Muscle layer of duodenum (tissue), 2 donors: ENCODE measurements around the gene SHLD2.
"Not testable (repeated sequence)": the region's sequence is repeated elsewhere in the genome, so short reads cannot be mapped to it uniquely, and the experiment has no call there.

Experiments
- H3K27ac ChIP-seq: one replicate; pipeline ENCODE4 v1.7.0; 2013; ENCODE audit warnings: mild to moderate bottlenecking, low read length
- H3K27me3 ChIP-seq: one replicate; pipeline ENCODE4 v1.7.0; 2013; ENCODE audit warnings: low read depth, mild to moderate bottlenecking, control low read depth, low read length
- H3K36me3 ChIP-seq, 2 donors: one replicate each; pipeline ENCODE4 v1.7.0; 2013; ENCODE audit warnings: low read length in 2 of 2, control low read depth in 1 of 2, mild to moderate bottlenecking in 1 of 2; ENCODE audit not compliant: insufficient read depth in 2 of 2, control insufficient read depth in 1 of 2
- H3K4me1 ChIP-seq, 2 donors: one replicate each; pipeline ENCODE4 v1.7.0; 2013; ENCODE audit warnings: low read length in 2 of 2, mild to moderate bottlenecking in 2 of 2, control low read depth in 1 of 2, moderate library complexity in 1 of 2; ENCODE audit not compliant: insufficient read depth in 2 of 2, control insufficient read depth in 1 of 2
- H3K4me3 ChIP-seq, 2 donors: one replicate each; pipeline ENCODE4 v1.7.0; 2013; ENCODE audit warnings: low read length in 2 of 2, low read depth in 1 of 2, mild to moderate bottlenecking in 1 of 2
- H3K9me3 ChIP-seq, 2 donors: one replicate each; pipeline ENCODE4 v1.7.0; 2013; ENCODE audit warnings: low read length in 2 of 2, control low read depth in 1 of 2, mild to moderate bottlenecking in 1 of 2; ENCODE audit not compliant: control insufficient read depth in 1 of 2
- donor health status: healthy.

Gene SHLD2

DNA sequence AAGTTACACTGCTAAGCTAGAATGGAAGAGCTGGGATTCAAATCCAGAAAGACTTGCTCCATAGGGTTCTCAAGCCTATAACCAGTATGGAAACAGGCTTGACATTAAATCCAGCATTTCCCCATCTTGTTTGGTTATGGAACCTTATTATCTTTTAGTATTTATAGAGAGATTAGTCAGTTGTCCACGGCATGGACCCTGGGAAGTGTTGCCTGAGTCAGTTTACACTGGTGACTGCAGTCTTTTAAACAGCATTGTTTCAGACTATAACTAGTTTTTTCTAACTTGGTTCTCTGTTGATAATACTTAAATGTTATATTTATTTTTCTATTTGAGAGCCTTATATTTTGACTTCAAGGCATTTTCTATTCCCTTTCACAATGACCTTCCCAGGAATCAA, 23.1 kb downstream of the SHLD2 start:
- H3K4me1 ChIP-seq, H3K4me3 ChIP-seq, H3K36me3 ChIP-seq, H3K27me3 ChIP-seq, H3K27ac ChIP-seq, H3K9me3 ChIP-seq: not testable (repeated sequence)

DNA sequence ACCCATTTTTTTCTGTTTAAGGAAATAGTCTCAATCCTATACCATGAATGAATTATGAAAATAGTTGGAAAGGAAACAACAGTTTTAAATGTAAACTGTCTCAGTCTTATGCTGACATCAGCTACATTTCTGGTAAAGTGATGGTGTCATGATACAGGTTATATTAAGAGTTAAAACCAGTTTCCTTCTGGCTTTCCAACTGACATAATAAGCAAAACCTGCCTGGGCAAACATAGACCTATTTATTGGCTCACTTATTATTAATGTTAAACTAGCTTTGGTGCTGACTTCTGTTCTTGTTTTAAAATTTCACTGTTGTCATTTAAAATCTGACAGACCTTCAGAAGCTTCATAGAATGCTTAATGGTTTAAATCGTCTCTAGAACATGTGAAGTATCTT, 24.0 kb downstream of the SHLD2 start:
- not testable (repeated sequence) for H3K4me3 ChIP-seq, H3K4me1 ChIP-seq, H3K27ac ChIP-seq, H3K9me3 ChIP-seq, H3K36me3 ChIP-seq, H3K27me3 ChIP-seq

DNA sequence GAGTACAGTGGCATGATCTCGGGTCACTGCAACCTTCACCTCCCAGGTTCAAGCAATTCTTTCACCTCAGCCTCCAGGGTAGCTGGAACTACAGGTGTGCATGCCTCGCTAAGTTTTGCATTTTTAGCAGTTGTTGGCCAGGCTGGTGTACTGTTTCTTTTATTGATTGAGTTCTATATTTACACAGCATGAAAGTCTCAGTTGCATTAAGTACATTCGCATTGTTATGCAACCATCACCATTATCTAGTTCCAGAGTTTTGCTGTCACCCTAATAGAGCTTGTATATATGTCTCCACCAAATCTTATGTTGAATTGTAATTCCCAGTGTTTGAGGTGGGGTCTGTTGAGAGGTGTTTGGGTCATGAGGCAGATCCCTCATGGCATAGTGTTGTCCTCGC, 28.3 kb downstream of the SHLD2 start:
- not testable (repeated sequence) for H3K27ac ChIP-seq, H3K27me3 ChIP-seq, H3K36me3 ChIP-seq, H3K9me3 ChIP-seq, H3K4me3 ChIP-seq, H3K4me1 ChIP-seq

DNA sequence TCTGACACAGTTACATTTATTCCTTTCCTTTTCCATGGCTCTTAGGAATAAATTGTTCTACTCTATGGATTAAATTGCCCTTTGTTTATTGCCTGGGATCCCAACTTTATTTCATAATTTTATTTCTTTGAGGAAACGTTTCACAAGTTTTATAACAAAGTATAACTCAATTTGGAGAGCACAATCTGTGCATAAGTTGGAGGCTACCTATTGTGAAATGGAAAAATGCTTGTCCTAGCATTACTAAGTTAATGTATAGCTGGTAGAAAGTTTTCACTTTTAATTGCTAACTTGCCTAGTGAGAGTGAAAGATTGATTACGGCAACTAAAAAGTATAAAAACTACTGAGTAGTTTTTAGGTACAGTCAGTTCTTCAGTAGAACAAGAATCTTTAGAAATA, 32.0 kb downstream of the SHLD2 start:
- H3K27me3 ChIP-seq, H3K36me3 ChIP-seq, H3K27ac ChIP-seq, H3K4me3 ChIP-seq, H3K4me1 ChIP-seq, H3K9me3 ChIP-seq: not testable (repeated sequence)

DNA sequence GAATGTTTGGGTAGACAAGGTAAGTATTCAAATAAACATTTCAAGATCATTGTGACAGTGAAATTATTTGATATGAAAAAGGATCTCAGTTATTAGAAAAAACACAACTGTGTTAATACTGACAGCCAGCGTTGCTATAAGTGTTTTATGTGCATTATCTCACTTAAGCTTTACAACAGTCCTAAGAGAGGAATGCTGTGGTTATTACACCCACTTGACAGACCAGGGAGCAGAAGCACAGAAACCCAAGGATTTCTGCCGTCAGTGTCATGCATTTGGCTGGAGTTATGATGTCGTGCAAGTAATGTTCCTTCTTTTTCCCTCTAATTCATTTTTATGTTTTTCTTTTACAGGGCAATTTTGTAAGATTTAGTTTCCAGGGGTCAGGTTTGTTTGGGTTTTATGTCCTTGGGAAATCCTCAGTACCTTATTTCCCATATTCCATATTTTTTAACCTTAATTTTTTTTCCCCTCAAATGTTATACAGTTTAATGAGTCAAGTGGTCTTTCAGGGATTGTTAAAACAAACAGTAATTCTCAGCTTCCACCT, 32.7 kb downstream of the SHLD2 start:
- not testable (repeated sequence) for H3K36me3 ChIP-seq, H3K27me3 ChIP-seq, H3K9me3 ChIP-seq, H3K4me1 ChIP-seq, H3K27ac ChIP-seq, H3K4me3 ChIP-seq

DNA sequence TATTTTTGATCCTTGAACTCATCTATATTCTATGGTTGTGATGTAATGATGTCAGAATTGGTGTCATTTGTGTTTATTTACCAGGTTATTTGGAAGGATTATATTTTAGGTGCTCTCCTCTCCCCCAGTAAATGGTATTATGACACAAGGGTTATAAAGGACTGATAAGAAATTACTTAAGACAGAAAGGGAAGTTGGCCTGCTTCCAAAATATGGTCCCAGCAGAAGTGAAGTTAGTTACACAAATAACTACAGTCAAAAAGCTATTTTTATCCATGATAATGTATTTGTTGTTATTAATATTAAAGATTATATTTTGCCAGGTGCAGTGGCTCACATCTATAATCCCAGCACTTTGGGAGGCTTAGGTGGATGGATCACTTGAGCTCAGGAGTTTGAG, 37.2 kb downstream of the SHLD2 start:
- not testable (repeated sequence) for H3K27ac ChIP-seq

DNA sequence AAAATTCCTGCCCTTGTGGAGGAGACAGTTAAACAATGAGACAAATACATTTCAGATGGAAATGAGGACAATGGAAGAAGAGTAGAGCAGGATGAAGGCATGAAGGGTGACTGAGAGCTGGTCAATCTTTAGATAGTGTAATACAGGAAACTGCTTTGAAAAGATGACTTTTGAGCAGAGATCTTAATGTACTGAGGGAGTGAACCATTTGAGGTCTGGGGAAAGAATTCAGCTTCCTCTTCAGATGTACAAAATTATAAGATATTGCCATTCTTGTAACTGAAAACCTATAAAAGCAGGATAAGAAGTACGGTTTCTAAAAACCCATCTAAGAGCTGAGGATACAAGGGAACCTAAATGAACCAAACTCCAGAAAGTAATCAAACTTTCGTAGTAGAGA, 38.9 kb downstream of the SHLD2 start:
- not testable (repeated sequence) for H3K27me3 ChIP-seq, H3K27ac ChIP-seq, H3K36me3 ChIP-seq, H3K4me1 ChIP-seq, H3K9me3 ChIP-seq, H3K4me3 ChIP-seq

More for the DNA sequence above, 37.2 kb downstream of the SHLD2 start:
- H3K27me3 ChIP-seq, H3K36me3 ChIP-seq, H3K4me1 ChIP-seq, H3K4me3 ChIP-seq, H3K9me3 ChIP-seq: not testable (repeated sequence)

DNA sequence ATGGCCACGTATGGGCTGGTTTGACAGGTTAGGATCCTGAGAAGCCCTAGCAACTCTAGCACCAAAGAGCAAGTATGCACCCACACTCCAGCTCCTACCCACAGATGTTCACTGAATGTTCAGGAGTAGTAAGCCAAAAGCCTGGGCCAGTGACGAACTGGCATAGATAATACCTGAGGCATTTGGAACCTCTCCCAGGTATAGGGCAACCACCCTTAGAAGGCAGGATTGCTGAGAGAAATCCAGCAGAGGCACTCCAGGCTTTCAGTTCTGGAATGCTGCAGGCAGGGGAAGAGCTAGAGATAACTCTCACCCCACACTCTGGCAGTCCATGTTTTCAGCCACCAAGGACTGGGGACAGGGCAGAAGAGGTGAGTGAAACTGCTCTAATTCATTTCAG, 39.4 kb downstream of the SHLD2 start:
- not testable (repeated sequence) for H3K36me3 ChIP-seq, H3K27ac ChIP-seq, H3K4me1 ChIP-seq

DNA sequence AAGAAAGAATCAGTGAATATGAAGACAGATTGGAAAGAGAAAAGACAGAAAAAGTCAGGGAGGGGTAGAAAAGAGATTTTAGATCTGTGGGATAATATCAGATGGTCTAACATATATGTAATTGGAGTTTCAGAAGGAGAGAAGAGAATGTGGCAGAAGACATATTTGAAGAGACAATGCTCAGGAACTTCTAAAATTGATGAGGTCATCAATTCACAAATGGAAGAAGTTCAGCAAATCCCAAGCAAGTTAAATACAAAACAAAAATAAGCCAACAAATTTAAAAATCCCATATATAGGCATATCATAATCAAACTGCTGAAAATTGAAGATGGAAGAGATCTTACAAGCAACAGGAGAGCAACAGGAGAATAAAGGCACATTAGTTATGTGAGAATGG, 42.5 kb downstream of the SHLD2 start:
- H3K9me3 ChIP-seq, H3K4me1 ChIP-seq, H3K4me3 ChIP-seq, H3K27ac ChIP-seq, H3K27me3 ChIP-seq, H3K36me3 ChIP-seq: not testable (repeated sequence)

More for the DNA sequence above, 39.4 kb downstream of the SHLD2 start:
- not testable (repeated sequence) for H3K9me3 ChIP-seq, H3K27me3 ChIP-seq, H3K4me3 ChIP-seq

DNA sequence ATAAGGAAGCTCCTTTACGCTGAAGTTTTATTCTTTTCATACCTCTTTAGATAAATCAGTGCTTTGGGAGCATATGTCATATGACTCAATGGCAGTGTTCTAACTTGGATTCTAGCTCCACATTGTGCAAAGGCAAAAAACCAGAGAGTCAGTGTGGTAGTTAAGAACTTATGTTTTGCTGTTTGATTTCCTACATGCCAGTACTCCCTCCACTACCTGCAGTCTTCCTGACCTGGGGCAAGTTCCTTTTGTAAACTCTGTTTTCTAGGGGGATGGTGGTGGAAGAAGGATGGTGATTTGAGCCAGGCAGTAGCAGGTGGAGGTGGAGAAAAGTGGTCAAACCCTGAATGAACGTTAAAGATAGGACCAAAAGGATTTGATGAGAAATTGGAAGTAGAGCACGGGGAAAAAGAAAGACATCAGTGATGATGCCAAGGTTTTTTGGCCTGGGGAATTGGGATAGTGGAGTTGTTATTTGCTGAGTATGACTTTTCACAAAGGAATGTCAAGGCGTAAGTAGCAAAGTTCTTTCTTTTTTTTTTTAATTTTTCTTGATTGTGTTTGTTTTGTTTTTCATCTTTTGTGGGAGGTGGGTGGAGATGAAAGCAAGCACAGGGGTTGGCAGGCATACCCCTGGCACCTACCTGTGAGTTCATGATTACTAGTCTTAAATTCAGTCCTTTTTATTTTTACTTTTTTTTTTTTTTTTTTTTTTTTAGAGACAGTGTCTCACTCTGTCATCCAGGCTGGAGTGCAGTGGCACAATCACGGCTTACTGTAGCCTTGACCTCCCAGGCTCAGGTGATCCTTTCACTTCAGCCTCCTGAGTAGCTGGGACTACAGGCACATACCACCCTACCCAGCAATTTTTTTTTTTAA, 47.5 kb downstream of the SHLD2 start:
- H3K4me3 ChIP-seq, H3K27ac ChIP-seq, H3K4me1 ChIP-seq: not testable (repeated sequence)

DNA sequence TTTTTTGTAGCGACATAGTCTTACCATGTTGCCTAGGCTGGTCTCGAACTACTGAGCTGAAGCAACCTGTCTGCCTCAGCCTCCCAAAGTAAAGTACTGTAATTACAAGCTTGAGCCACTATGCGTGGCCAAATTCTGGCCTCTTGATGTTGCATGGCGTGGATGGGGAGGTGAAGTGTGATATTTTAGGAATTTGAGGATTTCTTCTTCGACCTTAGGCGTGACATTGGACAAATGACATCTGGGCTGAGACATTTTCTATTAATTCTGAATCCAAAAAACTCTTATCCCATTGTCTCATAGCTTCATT, 48.1 kb downstream of the SHLD2 start:
- not testable (repeated sequence) for H3K27me3 ChIP-seq, H3K4me1 ChIP-seq, H3K27ac ChIP-seq, H3K36me3 ChIP-seq, H3K9me3 ChIP-seq, H3K4me3 ChIP-seq

More for the DNA sequence above, 47.5 kb downstream of the SHLD2 start:
- not testable (repeated sequence) for H3K36me3 ChIP-seq, H3K27me3 ChIP-seq, H3K9me3 ChIP-seq

DNA sequence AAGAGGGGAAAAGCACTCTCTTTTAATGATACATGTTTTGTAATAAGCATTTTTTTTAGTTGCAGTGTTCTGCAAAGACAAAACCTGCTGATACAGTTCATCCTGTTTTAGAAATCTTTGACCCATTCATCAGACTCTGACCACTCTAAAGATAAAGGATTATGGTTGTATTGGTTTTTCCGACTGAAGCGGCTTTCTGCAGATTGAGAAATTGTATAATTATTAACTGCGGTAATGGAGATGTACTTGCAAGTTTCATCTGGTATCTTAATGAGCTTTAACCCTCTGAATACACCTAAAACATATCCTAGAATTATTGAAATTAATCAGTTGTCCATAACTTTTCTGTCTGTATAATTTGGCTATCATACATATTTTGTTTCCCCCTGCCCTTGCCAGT, 50.6 kb downstream of the SHLD2 start:
- not testable (repeated sequence) for H3K27ac ChIP-seq, H3K4me1 ChIP-seq, H3K36me3 ChIP-seq, H3K4me3 ChIP-seq, H3K27me3 ChIP-seq, H3K9me3 ChIP-seq
